ENCODE data around the gene SLC4A3.

SLC4A3 gene

GRCh38 chr2:219664944-219665343 is 37.5 kb downstream of the SLC4A3 start:
- TF ChIP-seq ZNF274 (IDR thresholded peaks at IDR 0.05; ENCODE audit: low read depth, low read length), result no peak
- TF ChIP-seq YY1 (IDR thresholded peaks at IDR 0.05; ENCODE audit: insufficient read depth, insufficient read length), result no peak
- TF ChIP-seq SUZ12 (IDR thresholded peaks at IDR 0.05; ENCODE audit: extremely low read depth, insufficient read depth, insufficient read length), result no peak
- H3K9me3 ChIP-seq (ENCODE audit: insufficient read depth, low read length), result peaks cover 23% of the 10 kb centered on the region
- H3K4me3 ChIP-seq (ENCODE audit: insufficient read length, low read depth), result no peak overlapping the region
- H3K4me1 ChIP-seq (ENCODE audit: insufficient read depth, insufficient read length), result no peaks in the 10 kb centered on the region
- H3K36me3 ChIP-seq (ENCODE audit: insufficient read depth, insufficient read length, low read length), result no peaks in the 10 kb centered on the region
- no peak for DNase-seq (ENCODE audit: low read depth, low spot score)
- H3K27me3 ChIP-seq (ENCODE audit: insufficient read depth, insufficient read length), result no peaks in the 10 kb centered on the region
- no peak overlapping the region for H3K9ac ChIP-seq (ENCODE audit: insufficient read length, low read depth)

GRCh38 chr2:219665926-219666325 is 38.5 kb downstream of the SLC4A3 start:
- DNase-seq (ENCODE audit: low read depth, low spot score), result no peak
- H3K9me3 ChIP-seq (ENCODE audit: insufficient read depth, low read length), result peaks cover 13% of the 10 kb centered on the region
- no peaks in the 10 kb centered on the region for H3K36me3 ChIP-seq (ENCODE audit: insufficient read depth, insufficient read length, low read length)
- H3K4me1 ChIP-seq (ENCODE audit: insufficient read depth, insufficient read length), result no peaks in the 10 kb centered on the region
- TF ChIP-seq ZNF274 (IDR thresholded peaks at IDR 0.05; ENCODE audit: low read depth, low read length) (no peak), YY1 (IDR thresholded peaks at IDR 0.05; ENCODE audit: insufficient read depth, insufficient read length) (no peak), SUZ12 (IDR thresholded peaks at IDR 0.05; ENCODE audit: extremely low read depth, insufficient read depth, insufficient read length) (no peak)
- H3K4me3 ChIP-seq (ENCODE audit: insufficient read length, low read depth), result no peak overlapping the region
- H3K9ac ChIP-seq (ENCODE audit: insufficient read length, low read depth), result no peak overlapping the region
- H3K27me3 ChIP-seq (ENCODE audit: insufficient read depth, insufficient read length), result no peaks in the 10 kb centered on the region

GRCh38 chr2:219668316-219668715 is 40.9 kb downstream of the SLC4A3 start:
- Histone ChIP-seq H3K36me3 (ENCODE audit: insufficient read depth, insufficient read length, low read length) (no peaks in the 10 kb centered on the region), H3K27me3 (ENCODE audit: insufficient read depth, insufficient read length) (no peaks in the 10 kb centered on the region), H3K9me3 (ENCODE audit: insufficient read depth, low read length) (0 out of 2 replicates have a peak, but pooled peaks cover 4% of the 10 kb centered on the region), H3K4me3 (ENCODE audit: insufficient read length, low read depth) (no peak overlapping the region), H3K4me1 (ENCODE audit: insufficient read depth, insufficient read length) (peaks cover 2% of the 10 kb centered on the region), H3K9ac (ENCODE audit: insufficient read length, low read depth) (no peak overlapping the region)
- TF ChIP-seq YY1 (IDR thresholded peaks at IDR 0.05; ENCODE audit: insufficient read depth, insufficient read length), result no peak
- TF ChIP-seq ZNF274 (IDR thresholded peaks at IDR 0.05; ENCODE audit: low read depth, low read length), result no peak
- TF ChIP-seq SUZ12 (IDR thresholded peaks at IDR 0.05; ENCODE audit: extremely low read depth, insufficient read depth, insufficient read length), result no peak
- DNase-seq (ENCODE audit: low read depth, low spot score), result no peak

DNA sequence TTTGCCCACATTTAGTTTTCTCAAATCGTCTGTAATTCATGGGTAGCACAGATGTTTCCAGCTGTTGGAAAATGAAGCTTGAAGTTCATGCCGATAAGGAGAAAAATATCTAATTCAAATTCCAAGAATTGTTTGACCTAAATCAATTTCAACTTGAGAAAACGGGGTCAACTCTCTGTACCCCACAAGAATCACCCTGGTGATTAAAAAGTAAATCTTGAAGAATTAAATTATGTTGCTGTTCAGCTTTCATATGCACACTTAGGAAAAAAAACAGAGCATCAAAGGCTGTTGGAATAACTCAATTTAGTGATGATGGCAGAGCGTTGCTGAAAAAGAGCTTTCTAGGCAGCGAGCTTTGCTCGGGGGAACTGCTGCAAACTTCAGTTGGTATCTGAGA is 43.0 kb downstream of the SLC4A3 start:
- H3K9ac ChIP-seq (ENCODE audit: insufficient read length, low read depth), result no peak overlapping the region
- H3K4me3 ChIP-seq (ENCODE audit: insufficient read length, low read depth), result no peak overlapping the region
- TF ChIP-seq ZNF274 (IDR thresholded peaks at IDR 0.05; ENCODE audit: low read depth, low read length), result no peak
- TF ChIP-seq YY1 (IDR thresholded peaks at IDR 0.05; ENCODE audit: insufficient read depth, insufficient read length), result no peak
- TF ChIP-seq SUZ12 (IDR thresholded peaks at IDR 0.05; ENCODE audit: extremely low read depth, insufficient read depth, insufficient read length), result no peak
- no peak for DNase-seq (ENCODE audit: low read depth, low spot score)
- peaks cover 2% of the 10 kb centered on the region for H3K4me1 ChIP-seq (ENCODE audit: insufficient read depth, insufficient read length)
- no peaks in the 10 kb centered on the region for H3K36me3 ChIP-seq (ENCODE audit: insufficient read depth, insufficient read length, low read length)
- H3K9me3 ChIP-seq (ENCODE audit: insufficient read depth, low read length), result 0 out of 2 replicates have a peak, but pooled peaks cover 4% of the 10 kb centered on the region
- H3K27me3 ChIP-seq (ENCODE audit: insufficient read depth, insufficient read length), result no peaks in the 10 kb centered on the region

- H3K9me3 ChIP-seq (ENCODE audit: insufficient read depth, low read length), result 0 out of 2 replicates have a peak, but pooled peaks cover 4% of the 10 kb centered on the region
- H3K36me3 ChIP-seq (ENCODE audit: insufficient read depth, insufficient read length, low read length), result no peaks in the 10 kb centered on the region
- H3K9ac ChIP-seq (ENCODE audit: insufficient read length, low read depth), result no peak overlapping the region
- H3K27me3 ChIP-seq (ENCODE audit: insufficient read depth, insufficient read length), result no peaks in the 10 kb centered on the region
- TF ChIP-seq ZNF274 (IDR thresholded peaks at IDR 0.05; ENCODE audit: low read depth, low read length), result no peak
- no peak for TF ChIP-seq YY1 (IDR thresholded peaks at IDR 0.05; ENCODE audit: insufficient read depth, insufficient read length)
- TF ChIP-seq SUZ12 (IDR thresholded peaks at IDR 0.05; ENCODE audit: extremely low read depth, insufficient read depth, insufficient read length), result no peak
- no peak for DNase-seq (ENCODE audit: low read depth, low spot score)
- H3K4me1 ChIP-seq (ENCODE audit: insufficient read depth, insufficient read length), result peaks cover 2% of the 10 kb centered on the region
- H3K4me3 ChIP-seq (ENCODE audit: insufficient read length, low read depth), result no peak overlapping the region
Observed at GRCh38 chr2:219671279-219671678, 43.8 kb downstream of the SLC4A3 start.

- H3K9me3 ChIP-seq (ENCODE audit: insufficient read depth, low read length), result 0 out of 2 replicates have a peak, but pooled peaks cover 4% of the 10 kb centered on the region
- H3K9ac ChIP-seq (ENCODE audit: insufficient read length, low read depth), result no peak overlapping the region
- peaks cover 2% of the 10 kb centered on the region for H3K4me1 ChIP-seq (ENCODE audit: insufficient read depth, insufficient read length)
- no peak overlapping the region for H3K4me3 ChIP-seq (ENCODE audit: insufficient read length, low read depth)
- no peaks in the 10 kb centered on the region for H3K27me3 ChIP-seq (ENCODE audit: insufficient read depth, insufficient read length)
- DNase-seq (ENCODE audit: low read depth, low spot score), result no peak
- TF ChIP-seq ZNF274 (IDR thresholded peaks at IDR 0.05; ENCODE audit: low read depth, low read length) (no peak), YY1 (IDR thresholded peaks at IDR 0.05; ENCODE audit: insufficient read depth, insufficient read length) (no peak), SUZ12 (IDR thresholded peaks at IDR 0.05; ENCODE audit: extremely low read depth, insufficient read depth, insufficient read length) (no peak)
- no peaks in the 10 kb centered on the region for H3K36me3 ChIP-seq (ENCODE audit: insufficient read depth, insufficient read length, low read length)
Observed at GRCh38 chr2:219672406-219672805, 45.0 kb downstream of the SLC4A3 start.

DNA sequence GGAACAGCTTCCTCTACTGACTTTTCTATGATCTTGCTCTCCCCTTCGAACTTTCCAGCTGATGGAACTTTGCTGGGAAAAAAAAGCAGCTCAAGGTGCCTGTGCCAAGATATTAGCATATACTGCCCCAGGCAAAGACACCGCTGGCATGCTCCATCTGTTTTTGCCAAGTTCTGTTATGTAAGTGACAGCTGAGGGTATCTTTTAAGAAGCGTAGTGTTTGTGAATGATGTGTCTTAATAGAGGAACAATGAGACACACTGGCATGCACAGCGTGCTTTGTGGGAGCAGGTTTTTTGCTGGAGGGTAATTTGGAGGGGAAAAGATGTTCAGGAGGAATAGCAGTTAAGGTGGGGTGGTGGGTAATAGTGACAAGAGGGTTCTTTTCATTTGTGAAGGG is 47.8 kb downstream of the SLC4A3 start:
- Histone ChIP-seq H3K4me1 (ENCODE audit: insufficient read depth, insufficient read length) (peaks cover 2% of the 10 kb centered on the region), H3K27me3 (ENCODE audit: insufficient read depth, insufficient read length) (no peaks in the 10 kb centered on the region)
- TF ChIP-seq SUZ12 (IDR thresholded peaks at IDR 0.05; ENCODE audit: extremely low read depth, insufficient read depth, insufficient read length) (no peak), ZNF274 (IDR thresholded peaks at IDR 0.05; ENCODE audit: low read depth, low read length) (no peak), YY1 (IDR thresholded peaks at IDR 0.05; ENCODE audit: insufficient read depth, insufficient read length) (no peak)

More for the DNA sequence above, 47.8 kb downstream of the SLC4A3 start:
- H3K36me3 ChIP-seq (ENCODE audit: insufficient read depth, insufficient read length, low read length), result no peaks in the 10 kb centered on the region
- DNase-seq (ENCODE audit: low read depth, low spot score), result no peak
- no peak overlapping the region for H3K9ac ChIP-seq (ENCODE audit: insufficient read length, low read depth)
- H3K9me3 ChIP-seq (ENCODE audit: insufficient read depth, low read length), result peaks cover 10% of the 10 kb centered on the region; the same call in 1 of the 2 replicates
- H3K4me3 ChIP-seq (ENCODE audit: insufficient read length, low read depth), result no peak overlapping the region
